GM19328 (cell line): ENCODE measurements around the gene MAML2.

Experiments used
- ATAC-seq: cut with Tn5 transposase; IDR thresholded peaks from one replicate; pipeline ENCODE4 v1.9.1; 2021; ENCODE audit warnings: mild to moderate bottlenecking, moderate library complexity; ENCODE audit not compliant: unreplicated experiment

MAML2 gene

GRCh38 chr11:96137373-96137772, 205.6 kb downstream of the MAML2 start:
- no peak for ATAC-seq

GRCh38 chr11:96136613-96137298, 206.2 kb downstream of the MAML2 start:
- ATAC-seq, result no peak

- ATAC-seq, result no peak
Observed at GRCh38 chr11:96134602-96135001, 208.4 kb downstream of the MAML2 start.

GRCh38 chr11:96132437-96132836, 210.6 kb downstream of the MAML2 start:
- no peak for ATAC-seq

GRCh38 chr11:96130061-96130620, 212.9 kb downstream of the MAML2 start:
- no peak for ATAC-seq

- no peak for ATAC-seq
Observed at GRCh38 chr11:96127596-96127959, 215.4 kb downstream of the MAML2 start.

GRCh38 chr11:96126917-96127595, 215.9 kb downstream of the MAML2 start:
- ATAC-seq, result no peak

GRCh38 chr11:96125400-96125799, 217.6 kb downstream of the MAML2 start:
- ATAC-seq, result no peak

- no peak for ATAC-seq
Observed at GRCh38 chr11:96124155-96124554, 218.8 kb downstream of the MAML2 start.

GRCh38 chr11:96123301-96123700, 219.7 kb downstream of the MAML2 start:
- no peak for ATAC-seq

GRCh38 chr11:96122601-96123074, 220.4 kb downstream of the MAML2 start:
- no peak for ATAC-seq

GRCh38 chr11:96119211-96119610, 223.8 kb downstream of the MAML2 start:
- ATAC-seq, result no peak

- no peak for ATAC-seq
Observed at GRCh38 chr11:96116376-96116775, 226.6 kb downstream of the MAML2 start.

- no peak for ATAC-seq
Observed at GRCh38 chr11:96114178-96115064, 228.6 kb downstream of the MAML2 start.

GRCh38 chr11:96113193-96113681, 229.8 kb downstream of the MAML2 start:
- ATAC-seq, result no peak

GRCh38 chr11:96112192-96113128, 230.5 kb downstream of the MAML2 start:
- peak; percentile 76 for ATAC-seq

GRCh38 chr11:96111308-96111707, 231.7 kb downstream of the MAML2 start:
- no peak for ATAC-seq

- no peak for ATAC-seq
Observed at GRCh38 chr11:96110302-96110701, 232.7 kb downstream of the MAML2 start.

GRCh38 chr11:96109331-96110030, 233.5 kb downstream of the MAML2 start:
- no peak for ATAC-seq
